Parathyroid adenoma (tissue), 2 donors: ENCODE data around the gene MDFI.

Experiments
- H2AFZ ChIP-seq: fragments of 300-600 bp; sonication (generic); one replicate; pipeline ENCODE4 v1.7.0; 2017; ENCODE audit warnings: antibody characterized with exemption, mild to moderate bottlenecking
- H3K27ac ChIP-seq: fragments of 300-600 bp; sonication (generic); one replicate; pipeline ENCODE4 v1.7.0; 2017
- H3K27me3 ChIP-seq: fragments of 300-600 bp; sonication (generic); one replicate; pipeline ENCODE4 v1.7.0; 2017; ENCODE audit warnings: low read length; ENCODE audit not compliant: control insufficient read depth, insufficient read depth
- H3K36me3 ChIP-seq: fragments of 300-600 bp; sonication (generic); one replicate; pipeline ENCODE4 v1.7.0; 2017; ENCODE audit warnings: low read length; ENCODE audit not compliant: control insufficient read depth, insufficient read depth
- H3K4me1 ChIP-seq: fragments of 300-600 bp; sonication (generic); one replicate; pipeline ENCODE4 v1.7.0; 2017; ENCODE audit warnings: control low read depth
- H3K4me2 ChIP-seq: fragments of 300-600 bp; sonication (generic); one replicate; pipeline ENCODE4 v1.7.0; 2017; ENCODE audit warnings: low read length
- H3K4me3 ChIP-seq: fragments of 300-600 bp; sonication (generic); one replicate; pipeline ENCODE4 v1.7.0; 2017; ENCODE audit warnings: low read depth, low read length
- H3K79me2 ChIP-seq: fragments of 300-600 bp; sonication (generic); one replicate; pipeline ENCODE4 v1.7.0; 2017; ENCODE audit warnings: control low read depth
- H3K9ac ChIP-seq: fragments of 300-600 bp; sonication (generic); one replicate; pipeline ENCODE4 v1.7.0; 2017; ENCODE audit warnings: mild to moderate bottlenecking
- H3K9me3 ChIP-seq: fragments of 300-600 bp; sonication (generic); one replicate; pipeline ENCODE4 v1.7.0; 2017; ENCODE audit warnings: low read length; ENCODE audit not compliant: control insufficient read depth
- CTCF ChIP-seq: fragments of 300-600 bp; sonication (generic); IDR thresholded peaks from one replicate; pipeline ENCODE4 v1.7.0; 2017; ENCODE audit warnings: antibody characterized with exemption, mild to moderate bottlenecking
- donor health status: primary hyperparathyroidism.

The MDFI gene

GRCh38 chr6:41654151-41654697, 16.0 kb downstream of the MDFI start:
- Histone ChIP-seq H3K36me3 (no peaks in the 10 kb centered on the region), H3K27ac (no peak overlapping the region), H3K9me3 (no peaks in the 10 kb centered on the region)

GRCh38 chr6:41654698-41655151, 16.5 kb downstream of the MDFI start:
- Histone ChIP-seq H2AFZ (no peak overlapping the region), H3K9me3 (no peaks in the 10 kb centered on the region), H3K27me3 (no peaks in the 10 kb centered on the region), H3K4me1 (no peaks in the 10 kb centered on the region), H3K36me3 (no peaks in the 10 kb centered on the region), H3K27ac (no peak overlapping the region), H3K9ac (no peak overlapping the region), H3K79me2 (no peaks in the 10 kb centered on the region), H3K4me2 (no peak overlapping the region), H3K4me3 (no peak overlapping the region)
- TF ChIP-seq CTCF: no peak

More at GRCh38 chr6:41654151-41654697, 16.0 kb downstream of the MDFI start:
- H3K4me1 ChIP-seq: no peaks in the 10 kb centered on the region
- no peak overlapping the region for H3K4me2 ChIP-seq
- no peak overlapping the region for H2AFZ ChIP-seq
- no peaks in the 10 kb centered on the region for H3K27me3 ChIP-seq
- H3K9ac ChIP-seq: no peak overlapping the region
- no peak for TF ChIP-seq CTCF
- H3K79me2 ChIP-seq: no peaks in the 10 kb centered on the region
- no peak overlapping the region for H3K4me3 ChIP-seq

GRCh38 chr6:41655176-41655575, 16.9 kb downstream of the MDFI start:
- H3K4me2 ChIP-seq: no peak overlapping the region
- no peaks in the 10 kb centered on the region for H3K9me3 ChIP-seq
- H3K79me2 ChIP-seq: no peaks in the 10 kb centered on the region
- H3K27me3 ChIP-seq: no peaks in the 10 kb centered on the region
- no peak overlapping the region for H3K27ac ChIP-seq
- no peak for TF ChIP-seq CTCF
- no peaks in the 10 kb centered on the region for H3K4me1 ChIP-seq
- H3K9ac ChIP-seq: no peak overlapping the region
- H3K4me3 ChIP-seq: no peak overlapping the region
- H3K36me3 ChIP-seq: no peaks in the 10 kb centered on the region
- no peak overlapping the region for H2AFZ ChIP-seq

- Histone ChIP-seq H3K9ac (no peak overlapping the region), H3K27ac (no peak overlapping the region), H2AFZ (no peak overlapping the region), H3K9me3 (no peaks in the 10 kb centered on the region), H3K36me3 (no peaks in the 10 kb centered on the region), H3K4me1 (no peaks in the 10 kb centered on the region), H3K79me2 (no peaks in the 10 kb centered on the region), H3K4me3 (no peak overlapping the region), H3K27me3 (no peaks in the 10 kb centered on the region), H3K4me2 (no peak overlapping the region)
- TF ChIP-seq CTCF: no peak
Observed at GRCh38 chr6:41655646-41656001, 17.4 kb downstream of the MDFI start.

- Histone ChIP-seq H3K27me3 (no peaks in the 10 kb centered on the region), H3K4me1 (no peaks in the 10 kb centered on the region), H3K27ac (no peak overlapping the region), H3K9ac (no peak overlapping the region), H3K36me3 (no peaks in the 10 kb centered on the region), H3K4me3 (no peak overlapping the region), H3K79me2 (no peaks in the 10 kb centered on the region), H3K9me3 (no peaks in the 10 kb centered on the region), H2AFZ (no peak overlapping the region), H3K4me2 (no peak overlapping the region)
- TF ChIP-seq CTCF: no peak
Observed at GRCh38 chr6:41656002-41656691, 17.9 kb downstream of the MDFI start.
